HepG2 (cell line): ENCODE data around the gene ZNF433. TPM values are rescaled to one million over a fixed set of nuclear protein-coding genes. Genes with fewer than 3 reads are reported as not detected.

ENCODE experiments used
- ASH2L ChIP-seq: fragments of 300-600, 200-600 bp; sonication (generic); IDR thresholded peaks from 2 replicates; pipeline ENCODE4 v1.7.0; 2017; ENCODE audit warnings: low read depth, mild to moderate bottlenecking, moderate library complexity, mixed read lengths, low read length; ENCODE audit not compliant: insufficient read length
- MTA1 ChIP-seq: sonication (generic); formaldehyde crosslinking; IDR thresholded peaks from 2 replicates; pipeline ENCODE4 v1.4.0; 2020; ENCODE audit warnings: missing genetic modification reagents, mild to moderate bottlenecking, borderline replicate concordance
- NFYB ChIP-seq: sonication (generic); formaldehyde crosslinking; IDR thresholded peaks from 2 replicates; pipeline ENCODE4 v1.4.0; 2020; ENCODE audit warnings: missing genetic modification reagents
- RXRA ChIP-seq: sonication (generic); formaldehyde crosslinking; IDR thresholded peaks from 2 replicates; pipeline ENCODE4 v1.5.1; 2020; ENCODE audit warnings: missing genetic modification reagents
- TBX2 ChIP-seq: sonication (generic); formaldehyde crosslinking; IDR thresholded peaks from 2 replicates; pipeline ENCODE4 v1.5.0; 2020; ENCODE audit warnings: missing genetic modification reagents, mild to moderate bottlenecking, borderline replicate concordance
- ZBTB46 ChIP-seq: sonication (generic); formaldehyde crosslinking; IDR thresholded peaks from 2 replicates; pipeline ENCODE4 v1.4.0; 2020; ENCODE audit warnings: mild to moderate bottlenecking, missing genetic modification reagents, borderline replicate concordance
- ZFP37 ChIP-seq: sonication (generic); formaldehyde crosslinking; IDR thresholded peaks from 2 replicates; pipeline ENCODE4 v1.4.0; 2020; ENCODE audit warnings: missing genetic modification reagents, borderline replicate concordance
- ZFP91 ChIP-seq: sonication (generic); formaldehyde crosslinking; IDR thresholded peaks from 2 replicates; pipeline ENCODE4 v1.9.0; 2022; ENCODE audit warnings: missing genetic modification reagents, mild to moderate bottlenecking, borderline replicate concordance
- ZNF180 ChIP-seq: sonication (generic); formaldehyde crosslinking; IDR thresholded peaks from 2 replicates; pipeline ENCODE4 v1.4.0; 2020; ENCODE audit warnings: low read depth, missing genetic modification reagents, borderline replicate concordance
- ZNF230 ChIP-seq: sonication (generic); formaldehyde crosslinking; IDR thresholded peaks from 2 replicates; pipeline ENCODE4 v1.4.0; 2020; ENCODE audit warnings: mild to moderate bottlenecking, missing genetic modification reagents
- ZNF24 ChIP-seq: fragments of 450-650 bp; IDR thresholded peaks from 2 replicates; pipeline ENCODE4 v1.6.1; 2017; ENCODE audit warnings: antibody characterized with exemption, mild to moderate bottlenecking
- ZNF44 ChIP-seq: sonication (generic); formaldehyde crosslinking; IDR thresholded peaks from 2 replicates; pipeline ENCODE4 v1.5.1; 2020; ENCODE audit warnings: mild to moderate bottlenecking, missing genetic modification reagents
- ZNF546 ChIP-seq: sonication (generic); formaldehyde crosslinking; conservative IDR thresholded peaks from 2 replicates; pipeline ENCODE4 v1.8.1; 2023; ENCODE audit warnings: mild to moderate bottlenecking, missing genetic modification reagents
- ZNF646 ChIP-seq: sonication (generic); formaldehyde crosslinking; IDR thresholded peaks from 2 replicates; pipeline ENCODE4 v1.9.0; 2021; ENCODE audit warnings: mild to moderate bottlenecking, missing genetic modification reagents
- polyA plus RNA-seq, 8 experiments: library from polyadenylated mRNA; depleted of rRNA in 3 of 8; stranded (reverse) in 7 of 8; unstranded in 1 of 8; fragments of >200 nt; fragmentation: Illumina TruSeq in 4 of 8; extraction: Trizol in 4 of 8; gene quantifications; 2 replicates each; pipeline versions ENCODE4 v1.2.1 to v1.2.3, GENCODE V29; 2011 to 2016; ENCODE audit warnings: low read depth in 4 of 8, missing spikeins in 1 of 8, mixed read lengths in 1 of 8; ENCODE audit not compliant: insufficient read depth in 1 of 8
- total RNA-seq, 5 experiments: library from RNA; depleted of rRNA; stranded (reverse); fragments of >200 nt; fragmentation: Illumina TruSeq; extraction: Trizol; gene quantifications; 2 replicates each; pipeline ENCODE4 v1.2.3, GENCODE V29; 2016; ENCODE audit warnings: low read depth in 1 of 5
- TF ChIP-seq, protein P1 (sequence below): IDR thresholded peaks from 2 replicates; pipeline ENCODE4 v1.6.1; 2018; ENCODE audit warnings: missing genetic modification reagents
- TF ChIP-seq, protein P2 (sequence below): sonication (generic); formaldehyde crosslinking; IDR thresholded peaks from 2 replicates; pipeline ENCODE4 v1.4.0; 2020; ENCODE audit warnings: missing genetic modification reagents

ZNF433 gene
- total and polyA plus RNA-seq, 2 of the 13 experiments (the other 11 are each of a cell fraction or from before 2014, with no cell fraction given): 1.8 to 4.9 TPM

DNA sequence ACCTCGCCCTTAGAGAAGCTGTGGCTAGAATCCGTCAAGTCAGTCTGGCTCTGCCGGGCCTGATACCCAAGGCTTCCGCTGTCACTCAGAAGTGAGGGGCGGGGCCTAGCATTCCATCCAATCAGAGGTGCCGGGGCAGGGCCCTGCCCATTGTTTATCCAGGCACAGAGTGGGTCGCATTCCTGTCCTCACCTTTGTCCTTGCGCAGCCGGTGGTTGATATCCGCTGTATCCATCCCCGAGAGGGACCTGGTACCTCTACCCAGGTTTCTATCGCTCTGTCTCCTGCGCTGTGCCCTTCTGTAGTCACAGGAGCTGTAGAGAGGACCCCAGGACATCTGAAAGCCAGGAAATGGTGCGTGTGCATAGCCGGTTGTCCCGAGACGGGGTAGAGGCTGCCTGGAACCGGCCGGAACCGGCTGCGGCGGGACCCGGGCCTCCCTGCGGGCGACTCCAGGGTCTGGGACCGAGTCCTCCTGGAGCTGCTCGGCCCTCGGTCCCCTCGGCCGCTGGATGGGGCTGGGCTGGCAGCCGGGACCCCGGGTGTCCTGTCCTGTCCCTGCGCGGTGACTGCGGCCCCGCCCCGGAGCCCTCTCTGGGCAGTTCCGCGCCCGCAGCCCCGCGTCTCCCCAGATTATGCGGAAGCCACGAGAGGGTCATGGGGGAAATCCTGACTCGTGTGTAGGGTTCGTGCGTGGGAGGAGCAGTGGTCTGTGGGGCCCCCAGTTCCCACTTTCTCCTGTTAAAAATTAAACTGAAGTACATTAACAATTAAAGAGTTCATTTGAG, 70.4 kb downstream of the ZNF433 start, which contains the start of gene ZNF763 (continued):
- TF ChIP-seq ZFP91 (peak; percentile 63; the same call in 1 of the 2 replicates), ZNF24 (no peak), RXRA (CRISPR knock-in tag) (0 out of 2 replicates have a peak, but pooled peaks have one; percentile 20), ZNF180 (CRISPR knock-in tag) (no peak), NFYB (CRISPR knock-in tag) (peak; percentile 77), ZNF546 (CRISPR knock-in tag) (no peak), ZNF44 (CRISPR knock-in tag) (no peak), ZNF230 (CRISPR knock-in tag) (no peak), ZNF646 (CRISPR knock-in tag) (no peak), TBX2 (CRISPR knock-in tag) (peak; percentile 38; the same call in 1 of the 2 replicates), MTA1 (no peak), ZBTB46 (CRISPR knock-in tag) (no peak), ZFP37 (CRISPR knock-in tag) (no peak), ASH2L (no peak)
- TF ChIP-seq, protein P1, sequence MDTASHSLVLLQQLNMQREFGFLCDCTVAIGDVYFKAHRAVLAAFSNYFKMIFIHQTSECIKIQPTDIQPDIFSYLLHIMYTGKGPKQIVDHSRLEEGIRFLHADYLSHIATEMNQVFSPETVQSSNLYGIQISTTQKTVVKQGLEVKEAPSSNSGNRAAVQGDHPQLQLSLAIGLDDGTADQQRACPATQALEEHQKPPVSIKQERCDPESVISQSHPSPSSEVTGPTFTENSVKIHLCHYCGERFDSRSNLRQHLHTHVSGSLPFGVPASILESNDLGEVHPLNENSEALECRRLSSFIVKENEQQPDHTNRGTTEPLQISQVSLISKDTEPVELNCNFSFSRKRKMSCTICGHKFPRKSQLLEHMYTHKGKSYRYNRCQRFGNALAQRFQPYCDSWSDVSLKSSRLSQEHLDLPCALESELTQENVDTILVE: no peak
- TF ChIP-seq, protein P2, sequence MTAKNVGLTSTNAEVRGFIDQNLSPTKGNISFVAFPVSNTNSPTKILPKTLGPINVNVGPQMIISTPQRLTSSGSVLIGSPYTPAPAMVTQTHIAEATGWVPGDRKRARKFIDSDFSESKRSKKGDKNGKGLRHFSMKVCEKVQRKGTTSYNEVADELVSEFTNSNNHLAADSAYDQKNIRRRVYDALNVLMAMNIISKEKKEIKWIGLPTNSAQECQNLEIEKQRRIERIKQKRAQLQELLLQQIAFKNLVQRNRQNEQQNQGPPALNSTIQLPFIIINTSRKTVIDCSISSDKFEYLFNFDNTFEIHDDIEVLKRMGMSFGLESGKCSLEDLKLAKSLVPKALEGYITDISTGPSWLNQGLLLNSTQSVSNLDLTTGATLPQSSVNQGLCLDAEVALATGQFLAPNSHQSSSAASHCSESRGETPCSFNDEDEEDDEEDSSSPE (CRISPR knock-in tag): no peak
